GM03348 (cell line): Measurements from ENCODE around the gene ANKRD16.
A peak's percentile ranks its signal among the peaks of the same experiment; 100 is the strongest.
"Not testable (repeated sequence)": the region's sequence is repeated elsewhere in the genome, so short reads cannot be mapped to it uniquely, and the experiment has no call there.

ENCODE experiments used
- DNase-seq: peaks from one replicate; pipeline ENCODE4 v3.0.0; 2012; ENCODE audit warnings: low spot score

The ANKRD16 gene

DNA sequence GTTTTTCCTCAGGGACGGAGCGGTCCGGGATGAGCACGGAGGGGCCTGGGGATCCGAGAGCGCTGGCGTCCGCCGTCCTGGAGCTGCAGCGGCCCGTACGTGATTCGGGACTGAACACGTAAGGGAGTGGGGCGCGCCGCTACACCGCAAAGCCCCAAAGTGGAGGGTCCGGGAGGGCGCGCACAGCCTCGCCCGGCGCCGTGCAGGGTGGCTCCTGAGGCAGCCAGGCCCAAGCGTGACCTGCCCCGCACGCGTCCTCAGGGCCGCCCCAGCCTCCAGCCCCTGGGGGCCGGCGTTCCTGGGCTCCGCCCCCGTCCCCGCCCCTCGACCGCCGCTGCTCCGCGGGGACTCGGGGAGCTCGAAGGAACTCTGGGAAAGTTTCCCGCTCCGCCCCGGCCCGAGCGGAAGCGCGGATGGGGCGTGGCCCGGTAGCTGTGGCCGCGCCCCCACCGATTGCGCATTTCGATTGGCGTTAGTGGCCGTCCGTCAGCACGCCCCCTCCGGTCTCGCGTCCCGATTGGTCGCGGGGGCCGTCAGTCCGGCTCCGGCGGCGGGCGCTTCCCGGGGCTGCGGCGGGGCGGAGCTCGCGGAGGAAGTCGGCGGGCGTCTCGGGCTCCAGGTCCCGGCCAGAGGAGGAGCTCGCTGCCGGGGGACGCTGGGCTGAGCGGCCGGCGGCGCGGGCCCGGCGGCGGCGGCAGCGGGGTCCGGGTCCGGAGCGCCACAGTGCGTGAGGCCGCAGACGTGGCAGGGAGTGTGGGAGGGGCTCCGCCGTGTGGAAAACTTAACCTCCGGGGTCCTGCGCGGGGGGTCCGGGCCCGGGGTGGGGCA lies at the start of gene ANKRD16, which contains the start of gene FBH1:
Gene ANKRD16, minus strand, starts transcription at position 270 of the 828 bp plus-strand sequence. CDS start 539 bp downstream, outside the sequence.
Gene FBH1, plus strand, starts transcription at position 620 of the 828 bp plus-strand sequence. Its CDS starts 103 bp downstream, at position 723.
- peak; percentile 100 for DNase-seq

DNA sequence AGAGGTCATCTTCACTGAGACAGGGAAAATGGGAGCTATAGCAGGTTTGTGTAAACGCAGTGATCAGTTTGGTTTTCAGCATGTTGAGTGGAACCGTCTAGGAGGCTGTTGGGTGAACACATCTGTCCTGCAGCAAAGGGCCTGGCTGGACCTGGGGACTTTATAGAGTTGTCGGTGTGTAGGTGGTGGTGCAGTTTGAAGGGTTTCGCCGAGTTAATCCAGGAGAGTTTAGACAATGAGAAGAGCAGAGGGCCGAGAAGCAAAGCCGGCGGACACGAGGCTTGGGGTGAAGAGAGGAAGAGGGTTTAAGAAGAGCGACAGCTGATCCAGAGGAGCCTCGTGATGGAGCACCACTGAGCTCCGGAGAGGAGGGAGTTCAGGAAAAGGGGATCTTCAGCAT lies 48.6 kb upstream of the ANKRD16 start:
- no peak for DNase-seq

DNA sequence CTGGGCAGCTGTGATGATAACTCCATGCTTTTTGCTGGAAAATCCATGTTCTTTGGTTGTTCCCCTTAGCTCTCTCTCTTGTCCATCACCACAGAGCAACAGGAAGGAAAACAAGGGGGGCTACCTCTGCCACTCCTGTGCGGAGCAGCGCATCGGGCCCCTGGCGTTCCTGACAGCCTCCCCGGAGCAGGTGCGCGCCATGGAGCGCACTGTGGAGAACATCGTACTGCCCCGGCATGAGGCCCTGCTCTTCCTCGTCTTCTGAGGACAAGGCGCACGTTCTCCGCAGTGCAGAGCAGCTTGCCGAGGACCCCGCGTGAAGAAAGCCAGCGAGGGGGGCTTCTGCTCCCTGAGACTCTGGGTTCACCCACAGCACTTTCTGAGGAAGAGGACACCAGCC lies 47.3 kb upstream of the ANKRD16 start:
- DNase-seq = no peak

DNA sequence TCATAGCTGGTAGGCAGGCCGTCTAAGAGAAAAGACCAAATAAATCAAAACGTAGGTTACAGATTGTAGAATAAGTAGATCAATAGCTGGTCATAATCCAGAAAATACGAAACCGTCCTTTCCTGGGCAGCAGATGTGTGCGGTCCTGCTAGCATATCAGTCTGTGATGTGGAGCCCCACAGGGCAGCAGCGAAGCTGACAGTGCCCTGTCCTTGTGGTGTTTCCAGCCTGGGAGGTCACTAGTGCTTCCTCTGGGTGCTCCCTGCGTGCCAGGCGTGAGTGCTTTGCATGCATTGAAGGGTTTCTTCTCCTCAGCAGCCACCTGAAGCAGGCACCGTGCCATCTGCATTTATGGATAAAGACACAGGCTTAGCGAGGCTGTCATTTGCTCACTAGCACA lies 45.9 kb upstream of the ANKRD16 start:
- DNase-seq = no peak

DNA sequence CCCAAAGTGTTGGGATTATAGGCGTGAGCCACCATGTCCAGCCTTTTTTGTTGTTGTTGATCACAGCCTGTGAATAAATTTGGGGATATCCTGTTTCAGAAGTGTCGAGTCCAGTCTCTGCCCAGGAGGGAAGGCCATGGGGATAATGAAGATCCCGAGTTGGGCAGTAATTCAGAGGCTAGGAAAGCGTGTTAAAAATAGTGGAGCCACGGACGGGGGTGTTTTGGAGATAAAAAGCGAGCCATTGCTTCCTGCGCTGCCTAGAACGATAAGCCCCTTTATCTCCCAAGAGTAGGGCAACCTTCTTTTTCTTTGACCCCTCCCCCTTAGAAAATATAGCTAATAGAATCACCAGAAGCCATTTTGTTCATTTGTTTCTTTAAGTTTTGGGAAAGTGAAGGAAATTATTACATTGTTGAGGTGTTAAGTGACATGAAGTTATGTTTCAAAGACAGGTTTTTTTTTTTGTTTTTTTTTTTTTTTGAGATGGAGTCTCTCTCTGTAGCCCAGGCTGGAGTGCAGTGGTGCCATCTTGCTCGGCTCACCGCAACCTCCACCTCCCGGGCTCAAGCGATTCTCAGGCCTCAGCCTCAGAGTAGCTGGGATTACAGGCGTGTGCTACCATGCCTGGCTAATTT lies 44.3 kb upstream of the ANKRD16 start:
- DNase-seq = no peak

DNA sequence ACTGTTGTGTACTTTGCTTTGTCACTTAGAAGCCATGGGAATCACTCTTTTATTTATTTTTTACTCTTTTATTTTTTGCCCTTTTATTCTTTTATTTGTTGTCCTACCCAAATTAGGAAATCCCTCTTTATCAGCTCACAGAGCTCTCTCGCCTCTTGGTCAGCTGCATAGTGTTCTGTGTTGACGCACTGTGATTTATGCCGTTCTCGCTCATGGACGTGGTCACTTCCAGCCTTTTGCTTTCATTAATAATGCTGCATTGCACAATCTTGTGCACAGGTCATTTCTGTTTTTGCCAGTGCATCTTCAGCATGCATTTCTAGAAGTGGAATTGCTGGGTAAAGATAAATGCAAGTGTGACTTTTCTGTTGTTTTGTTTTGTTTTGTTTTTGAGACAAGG lies 42.7 kb upstream of the ANKRD16 start:
- DNase-seq = no peak

DNA sequence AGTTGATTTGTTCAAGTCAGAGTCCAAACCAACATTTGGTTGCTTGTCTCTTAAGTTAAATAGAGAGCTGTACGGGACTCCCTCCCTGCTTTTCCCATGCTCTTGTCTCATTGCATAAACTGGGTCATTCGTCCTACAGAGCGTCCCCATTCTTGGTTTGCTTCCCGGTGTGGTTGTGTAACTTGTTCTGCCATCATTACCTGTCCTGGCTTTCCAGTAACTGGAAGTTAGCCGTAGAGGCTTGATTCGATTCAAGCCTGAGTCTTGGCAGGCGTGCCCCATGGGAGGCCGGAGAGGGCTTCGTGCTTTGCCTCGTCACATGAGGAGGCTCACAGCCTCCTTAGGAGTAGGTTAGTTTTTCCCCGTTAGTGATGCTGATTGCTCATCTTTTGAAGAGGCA lies 40.6 kb upstream of the ANKRD16 start:
- no peak for DNase-seq

DNA sequence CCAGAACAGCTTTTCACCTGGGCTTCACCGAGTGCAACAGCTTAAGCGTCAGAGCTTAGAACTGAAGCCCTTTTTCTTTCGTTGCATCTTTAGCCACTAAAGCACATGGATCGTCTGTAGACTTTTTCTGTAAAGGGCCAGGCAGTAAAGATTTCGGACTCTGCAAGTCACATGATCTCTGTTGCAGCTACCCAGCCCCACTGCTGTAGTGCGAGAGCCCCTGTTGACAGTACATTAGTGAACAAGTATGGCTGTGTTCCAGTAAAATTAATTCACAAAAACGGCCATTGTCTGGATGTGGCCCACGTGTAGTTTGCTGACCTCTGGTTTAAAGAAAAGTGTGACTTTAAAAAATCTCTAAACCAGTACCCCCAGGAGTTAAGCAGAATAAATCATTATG lies 39.7 kb upstream of the ANKRD16 start:
- DNase-seq = no peak

DNA sequence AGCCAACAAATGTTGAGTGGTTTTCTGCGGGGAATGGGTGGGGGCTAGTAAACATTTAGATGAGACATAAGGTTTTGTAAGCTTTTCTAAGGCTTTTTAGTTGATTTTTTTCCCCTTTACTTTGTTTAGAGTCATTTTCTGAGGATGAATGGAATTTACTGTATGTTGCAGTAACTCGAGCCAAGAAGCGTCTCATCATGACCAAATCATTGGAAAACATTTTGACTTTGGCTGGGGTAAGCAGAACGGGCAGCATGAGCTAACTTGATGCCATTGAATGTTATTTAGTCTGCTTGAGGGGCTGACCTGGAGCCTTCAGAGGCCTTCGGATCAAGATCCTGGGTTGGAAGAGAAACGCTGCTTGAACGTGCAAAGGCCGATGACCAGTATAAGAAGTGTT lies 37.6 kb upstream of the ANKRD16 start:
- peak; percentile 73 for DNase-seq

DNA sequence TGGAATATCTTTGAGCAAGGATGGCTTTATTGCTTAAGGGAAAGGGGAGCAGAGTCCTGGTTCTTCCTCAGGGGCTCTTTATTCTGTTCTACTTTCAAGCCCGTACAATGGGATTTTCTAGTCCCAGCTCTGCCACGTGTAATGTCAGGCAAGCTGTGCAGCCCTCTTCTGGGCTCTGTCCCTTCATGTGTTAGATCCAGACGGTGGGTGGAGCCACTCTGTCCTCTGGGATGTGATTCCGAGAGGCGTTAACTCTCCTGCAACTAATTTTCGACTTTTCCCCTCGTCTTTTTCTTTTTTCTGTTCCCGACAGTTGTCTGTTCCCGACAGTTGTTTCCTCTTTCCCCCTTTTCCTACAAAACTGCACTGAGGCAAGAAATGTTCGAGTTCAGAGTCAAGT lies 35.2 kb upstream of the ANKRD16 start:
- DNase-seq = no peak

DNA sequence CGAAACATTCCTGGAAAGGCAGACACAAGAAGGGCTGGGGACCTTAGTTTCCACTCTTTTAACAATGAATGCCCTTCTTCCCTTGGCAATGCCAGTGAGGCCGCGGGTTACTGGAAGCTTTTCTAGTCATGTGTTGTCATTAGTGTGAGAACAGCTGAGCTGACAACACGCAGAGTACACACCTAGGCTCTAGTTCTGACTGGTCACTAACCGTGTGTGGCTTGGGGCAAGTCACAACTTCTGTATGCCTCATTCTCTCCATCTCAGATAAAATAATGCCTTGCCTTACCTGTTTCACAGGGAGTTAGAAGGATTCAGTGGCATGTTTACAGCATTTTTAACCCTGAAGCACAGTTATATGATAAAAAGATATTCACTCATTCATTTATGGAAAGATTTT lies 32.1 kb upstream of the ANKRD16 start:
- DNase-seq = no peak

DNA sequence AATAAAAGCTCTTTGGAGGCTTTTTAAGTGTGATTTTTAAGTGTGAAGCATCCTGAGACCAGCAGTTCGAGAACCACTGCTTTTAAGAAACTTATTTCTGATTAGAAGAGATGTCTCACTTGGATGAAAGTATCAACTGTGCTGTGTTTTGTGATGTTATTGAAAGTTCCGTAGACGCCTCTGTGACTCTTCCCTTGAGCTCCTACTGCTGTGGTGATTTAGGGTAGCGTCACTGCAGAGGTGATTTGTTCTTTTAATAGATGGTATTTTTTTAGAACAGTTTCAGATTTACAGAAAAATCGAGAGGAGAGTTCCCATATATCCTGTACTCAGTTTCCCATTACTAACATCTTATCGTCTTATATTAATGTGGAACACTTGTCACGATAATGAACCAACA lies 29.9 kb upstream of the ANKRD16 start:
- DNase-seq = no peak

DNA sequence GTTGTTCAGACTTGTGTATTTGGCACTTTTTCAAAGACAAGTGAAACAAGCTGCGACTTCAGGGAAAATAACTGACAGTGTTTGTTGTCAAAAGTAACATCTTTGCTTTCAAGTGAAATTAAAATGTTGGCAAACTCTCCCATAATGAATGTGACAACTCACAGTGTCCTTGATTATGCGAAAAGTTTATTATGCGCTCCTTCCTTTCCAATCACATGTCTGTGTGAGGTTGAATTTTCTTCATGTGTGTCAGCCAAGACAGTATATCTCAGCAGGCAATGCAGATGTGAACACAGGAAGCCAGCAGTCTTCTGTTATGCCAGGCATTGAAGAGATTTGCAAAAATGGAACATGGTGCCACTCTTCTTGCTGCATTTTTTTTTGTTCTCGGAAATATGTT lies 29.1 kb upstream of the ANKRD16 start:
- no peak for DNase-seq

DNA sequence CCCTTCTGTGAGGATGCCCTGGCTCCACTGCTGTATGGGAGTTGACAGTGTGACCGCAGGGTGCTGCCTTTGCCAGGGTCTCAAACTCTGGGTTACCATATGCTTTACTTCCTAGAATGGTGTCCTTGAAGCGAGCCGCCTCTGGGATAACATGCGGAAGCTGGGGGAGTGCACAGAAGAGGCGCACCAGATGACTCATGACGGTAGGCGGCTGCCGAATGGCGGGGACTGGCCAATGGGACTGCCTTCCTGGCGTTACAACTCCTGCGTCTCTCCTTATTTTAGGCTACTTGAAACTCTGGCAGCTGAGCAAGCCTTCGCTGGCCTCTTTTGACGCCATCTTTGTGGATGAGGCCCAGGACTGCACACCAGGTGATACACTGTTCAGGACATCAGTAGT lies 27.6 kb upstream of the ANKRD16 start:
- DNase-seq = no peak

DNA sequence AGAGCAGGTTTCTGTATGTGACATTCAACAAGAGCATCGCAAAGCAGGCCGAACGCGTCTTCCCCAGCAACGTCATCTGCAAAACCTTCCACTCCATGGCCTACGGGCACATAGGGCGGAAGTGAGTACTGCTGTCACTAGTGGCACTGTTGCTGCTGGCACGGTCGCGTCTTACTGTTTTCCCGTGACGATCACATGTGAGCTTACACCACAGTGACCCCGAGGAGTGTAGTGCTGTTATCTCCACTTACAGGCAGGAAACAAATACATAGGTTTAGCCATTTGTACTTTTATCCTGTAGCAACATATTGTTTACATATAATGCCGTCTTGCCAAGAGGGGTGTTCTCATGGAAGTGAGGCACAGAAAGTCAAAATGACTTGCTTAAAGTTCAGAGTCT lies 25.8 kb upstream of the ANKRD16 start:
- no peak for DNase-seq

DNA sequence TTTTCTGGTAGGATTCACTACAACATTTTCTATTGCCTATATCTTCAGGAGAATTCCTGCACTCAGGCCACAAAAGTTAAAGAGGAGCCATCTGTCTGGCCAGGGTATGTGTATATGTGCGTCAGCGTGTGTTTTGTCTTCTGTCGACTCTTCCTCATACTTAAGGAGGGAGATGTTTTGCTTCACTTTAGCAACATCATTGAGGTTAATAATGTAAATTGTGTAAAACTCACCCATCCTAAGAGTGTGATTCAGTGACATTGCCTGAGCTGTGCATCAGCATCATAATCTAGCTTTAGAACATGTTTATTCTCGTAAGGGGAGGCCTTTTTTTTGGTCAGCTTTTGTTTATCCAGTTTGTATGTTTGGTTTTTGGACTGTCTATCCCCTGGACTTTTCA lies 24.0 kb upstream of the ANKRD16 start:
- no peak for DNase-seq

DNA sequence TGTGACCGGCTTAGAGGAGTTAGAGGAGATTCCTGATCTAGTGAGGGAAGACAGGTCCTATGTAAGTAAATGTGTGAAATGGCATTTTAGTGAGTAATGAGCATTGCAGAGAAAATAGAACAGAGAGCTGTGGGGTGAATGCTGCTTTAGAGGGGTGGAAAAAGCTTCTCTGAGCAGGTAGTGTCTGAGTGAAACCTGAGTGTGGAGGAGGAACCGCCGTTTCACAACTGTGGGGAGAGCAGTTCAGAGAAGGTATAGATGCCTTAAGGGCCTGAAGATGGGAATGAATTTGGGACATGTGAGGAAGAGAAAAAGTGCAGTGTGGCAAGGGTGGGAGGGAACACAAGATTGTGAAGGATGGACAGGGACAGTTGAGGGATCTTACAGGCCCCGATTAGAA lies 22.0 kb upstream of the ANKRD16 start:
- no peak for DNase-seq

DNA sequence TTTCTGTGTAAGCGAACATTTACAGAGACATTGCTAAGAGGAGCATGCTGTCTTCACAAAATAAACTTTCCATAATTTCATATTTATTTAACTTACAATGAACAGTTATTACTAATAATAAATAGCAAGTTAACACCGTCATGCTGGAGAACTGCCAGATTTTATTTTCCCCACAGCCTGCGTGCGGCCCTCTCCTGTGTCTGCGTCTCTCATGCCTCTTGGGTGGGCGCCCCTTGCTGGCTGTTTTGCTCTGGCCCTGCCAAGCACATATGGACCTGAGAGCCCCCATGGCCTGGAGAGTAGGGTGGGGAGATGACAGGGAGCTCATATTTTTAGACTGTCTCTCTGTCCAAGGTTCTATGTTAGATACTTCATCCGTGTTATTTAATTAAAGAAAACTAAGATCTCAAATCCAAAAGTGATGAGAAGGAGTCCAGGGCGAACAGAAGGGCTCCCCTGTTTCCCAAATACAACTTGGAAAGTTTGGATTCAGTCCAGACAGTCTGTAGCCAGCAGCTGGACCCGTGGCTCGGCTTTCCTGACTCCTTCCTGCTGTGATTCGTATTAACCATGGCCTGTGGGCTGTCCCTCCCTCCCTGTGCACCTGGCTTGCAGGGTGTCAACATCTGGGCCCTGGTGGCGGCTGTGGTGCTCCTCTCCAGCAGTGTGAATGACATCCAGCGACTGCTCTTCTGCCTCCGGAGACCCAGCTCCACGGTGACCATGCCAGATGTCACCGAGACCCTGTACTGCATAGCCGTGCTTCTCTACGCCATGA lies 20.8 kb upstream of the ANKRD16 start:
- no peak for DNase-seq

DNA sequence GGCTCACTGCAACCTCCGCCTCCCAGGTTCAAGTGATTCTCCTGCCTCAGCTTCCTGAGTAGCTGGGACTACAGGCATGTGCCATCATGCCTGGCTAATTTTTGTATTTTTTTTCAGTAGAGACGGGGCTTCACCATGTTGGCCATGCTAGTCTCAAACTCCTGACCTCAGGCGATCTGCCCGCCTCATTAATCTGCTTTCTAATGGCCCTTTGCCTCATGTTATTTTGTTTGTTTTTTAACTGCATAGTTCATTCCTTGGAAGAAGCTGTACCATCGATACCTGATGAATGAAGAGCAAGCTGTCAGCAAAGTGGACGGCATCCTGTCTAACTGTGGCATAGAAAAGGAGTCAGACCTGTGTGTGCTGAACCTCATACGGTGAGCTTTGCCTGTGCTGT lies 19.0 kb upstream of the ANKRD16 start:
- not testable (repeated sequence) for DNase-seq

DNA sequence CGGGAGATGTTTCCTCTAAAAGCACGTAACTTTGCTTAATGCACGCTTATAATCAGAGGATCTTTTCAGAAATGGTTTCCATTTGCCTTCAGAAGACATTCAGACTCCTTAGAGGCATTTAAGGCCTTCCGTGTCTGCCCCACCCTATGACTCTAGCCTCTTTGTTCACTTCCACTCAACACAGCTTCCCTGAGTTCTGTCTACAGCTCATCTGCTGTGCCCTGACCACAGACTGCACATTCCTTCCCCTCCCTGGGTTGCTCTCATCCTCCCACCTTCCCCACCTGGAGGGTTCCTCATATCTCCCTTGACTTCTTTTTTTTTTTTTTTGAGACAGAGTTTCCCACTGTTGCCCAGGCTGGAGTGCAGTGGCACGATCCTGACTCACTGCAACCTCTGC lies 17.0 kb upstream of the ANKRD16 start:
- no peak for DNase-seq

DNA sequence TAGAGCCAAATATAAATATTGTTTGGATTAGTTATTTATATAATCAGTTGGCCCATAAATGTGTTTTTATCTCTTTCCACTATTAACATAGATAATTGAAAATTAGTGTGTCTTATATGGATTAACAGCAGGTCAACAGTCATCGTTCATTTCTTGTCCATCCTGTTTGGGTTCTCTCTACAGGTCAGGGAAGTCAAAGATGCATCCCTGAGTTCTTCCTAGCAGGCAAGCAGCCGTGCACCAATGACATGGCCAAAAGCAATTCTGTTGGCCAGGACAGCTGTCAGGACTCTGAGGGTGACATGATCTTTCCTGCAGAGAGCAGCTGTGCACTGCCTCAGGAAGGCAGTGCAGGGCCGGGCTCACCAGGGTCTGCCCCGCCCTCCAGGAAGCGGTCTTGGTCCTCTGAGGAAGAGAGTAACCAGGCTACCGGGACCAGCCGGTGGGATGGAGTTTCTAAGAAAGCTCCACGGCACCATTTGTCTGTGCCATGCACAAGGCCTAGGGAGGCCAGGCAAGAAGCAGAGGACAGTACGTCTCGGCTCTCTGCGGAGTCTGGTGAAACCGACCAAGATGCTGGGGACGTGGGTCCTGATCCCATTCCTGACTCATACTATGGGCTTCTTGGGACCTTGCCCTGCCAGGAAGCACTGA lies 16.3 kb upstream of the ANKRD16 start:
- DNase-seq = no peak

DNA sequence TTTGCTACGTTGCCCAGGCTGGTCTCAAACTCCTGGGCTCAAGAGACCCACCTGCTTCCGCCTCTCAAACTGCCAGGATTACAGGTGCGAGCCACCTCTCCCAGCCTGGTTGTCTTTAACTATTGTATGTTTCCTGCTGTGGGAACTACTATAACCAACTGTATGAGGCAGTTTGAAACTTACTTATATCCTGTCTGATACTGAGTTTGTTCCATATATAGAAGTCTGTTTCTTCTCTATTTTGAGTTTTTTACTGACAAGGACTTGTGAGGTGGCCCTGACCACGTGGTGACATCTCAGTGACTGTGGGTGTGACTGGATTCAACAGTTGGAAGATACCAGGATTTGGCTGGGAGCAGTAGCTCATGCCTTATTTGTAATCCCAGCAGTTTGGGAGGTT lies 14.5 kb upstream of the ANKRD16 start:
- no peak for DNase-seq
